Natural killer cell (primary cell): Measurements from ENCODE around the gene NDUFA3. TPM values are rescaled to one million over a fixed set of nuclear protein-coding genes. Genes with fewer than 3 reads are reported as not detected.
"Not testable (repeated sequence)": the region's sequence is repeated elsewhere in the genome, so short reads cannot be mapped to it uniquely, and the experiment has no call there.

Experiments
- ATAC-seq, 3 donors: fragments of 150-1000 bp in 2 of 3; fragments of 200-7000 bp in 1 of 3; cut with Tn5 transposase; 1 replicate in 1 of 3; 2 replicates in 2 of 3; pipeline ENCODE4 v1.10.0; 2021; ENCODE audit warnings: mild to moderate bottlenecking in 2 of 3, moderate library complexity in 2 of 3
- DNase-seq, 2 donors: peaks; one replicate each; pipeline versions ENCODE4 v3.0.0 to v3.0.0-alpha.2; 2013 to 2021; ENCODE audit warnings: mixed read lengths in 1 of 2
- H3K27ac ChIP-seq: one replicate; pipeline ENCODE4 v1.5.1; 2013; ENCODE audit warnings: mild to moderate bottlenecking, low read length
- H3K27me3 ChIP-seq: one replicate; pipeline ENCODE4 v1.6.1; 2013; ENCODE audit warnings: low read length; ENCODE audit not compliant: control insufficient read depth, insufficient read depth
- H3K36me3 ChIP-seq: one replicate; pipeline ENCODE4 v1.6.1; 2013; ENCODE audit warnings: low read length; ENCODE audit not compliant: control insufficient read depth, insufficient read depth
- H3K4me1 ChIP-seq: one replicate; pipeline ENCODE4 v1.6.1; 2013; ENCODE audit warnings: low read length; ENCODE audit not compliant: control insufficient read depth, insufficient read depth
- H3K4me3 ChIP-seq: one replicate; pipeline ENCODE4 v1.5.1; 2013; ENCODE audit warnings: low read length
- H3K9me3 ChIP-seq: one replicate; pipeline ENCODE4 v1.6.1; 2013; ENCODE audit warnings: low read length; ENCODE audit not compliant: control insufficient read depth, insufficient read depth
- H3K27ac Mint-ChIP-seq, 2 donors: one replicate each; pipeline ENCODE4 v1.8.0; 2022; ENCODE audit warnings: mild to moderate bottlenecking in 2 of 2, mixed read lengths in 2 of 2, moderate library complexity in 1 of 2
- H3K27me3 Mint-ChIP-seq, 2 donors: one replicate each; pipeline ENCODE4 v1.8.0; 2022; ENCODE audit warnings: low read depth in 2 of 2, mixed read lengths in 2 of 2
- H3K36me3 Mint-ChIP-seq: one replicate; pipeline ENCODE4 v1.8.0; 2022; ENCODE audit warnings: mixed read lengths
- H3K4me1 Mint-ChIP-seq, 2 donors: one replicate each; pipeline ENCODE4 v1.8.0; 2022; ENCODE audit warnings: mixed read lengths in 2 of 2
- H3K4me3 Mint-ChIP-seq: one replicate; pipeline ENCODE4 v1.8.0; 2022; ENCODE audit warnings: mild to moderate bottlenecking, moderate library complexity, mixed read lengths
- H3K9me3 Mint-ChIP-seq, 2 donors: one replicate each; pipeline ENCODE4 v1.8.0; 2022; ENCODE audit warnings: mixed read lengths in 2 of 2
- CTCF ChIP-seq: fragments of 200-600 bp; IDR thresholded peaks from one replicate; pipeline ENCODE4 v1.8.0; 2022; ENCODE audit warnings: antibody characterized with exemption
- WGBS: methylation state at CpG from one replicate; pipeline ENCODE4 v1.1.7; 2013; ENCODE audit warnings: missing lambda C conversion rate; ENCODE audit not compliant: insufficient coverage; 5-methylcytosine and 5-hydroxymethylcytosine counted together
- intact Hi-C: fragments of 100-400 bp; cut with micrococcal nuclease; formaldehyde crosslinking; loops from one replicate; pipeline ENCODE4 v1.14.2; 2022
- total RNA-seq, 4 donors: library from RNA; stranded (reverse); fragments of 120-200 nt in 1 of 4; gene quantifications; one replicate each; pipeline versions ENCODE4 v1.2.3 to v1.2.4, GENCODE V29; 2013 to 2022

The NDUFA3 gene
- total RNA-seq, 3 donors from 2014 or later (not counting 1 experiment from before 2014, with no cell fraction given) = 48.4 to 91.9 (median 71.4) TPM

- H3K27me3 Mint-ChIP-seq = peaks cover 0 to 11% of the 10 kb centered on the region in 2 donors
- no peaks in the 10 kb centered on the region for H3K9me3 Mint-ChIP-seq
- DNase-seq (no peak), ATAC-seq (no peak)
- Histone ChIP-seq H3K4me3 (peak overlapping the region; percentile 26), H3K27ac (no peak overlapping the region), H3K9me3 (no peaks in the 10 kb centered on the region), H3K36me3 (no peaks in the 10 kb centered on the region), H3K27me3 (peaks cover 4% of the 10 kb centered on the region), H3K4me1 (peaks cover 20% of the 10 kb centered on the region)
- peak overlapping the region; percentile 98 for H3K4me3 Mint-ChIP-seq
- peaks cover 17 to 18% of the 10 kb centered on the region in 2 donors for H3K4me1 Mint-ChIP-seq
- WGBS = 78% methylated on average over 22 of the region's 22 CpGs
- TF ChIP-seq CTCF = no peak
- no peaks in the 10 kb centered on the region for H3K36me3 Mint-ChIP-seq
- intact Hi-C loops = no loop called here
- peak overlapping the region in 1 of 2 donors; percentile 92 for H3K27ac Mint-ChIP-seq
Observed at GRCh38 chr19:54095136-54095858, 7.4 kb upstream of the NDUFA3 start.

- Mint-ChIP-seq H3K4me1 (peaks cover 17 to 19% of the 10 kb centered on the region in 2 donors), H3K4me3 (peak overlapping the region; percentile 98), H3K27me3 (peaks cover 0 to 11% of the 10 kb centered on the region in 2 donors), H3K27ac (peak overlapping the region; percentile 92 to 93)
- H3K4me1 ChIP-seq = peaks cover 20% of the 10 kb centered on the region
- H3K9me3 Mint-ChIP-seq, H3K9me3 ChIP-seq, intact Hi-C loops, H3K36me3 Mint-ChIP-seq, H3K36me3 ChIP-seq, H3K27me3 ChIP-seq: not testable (repeated sequence)
- WGBS = under 1% methylated on average over 46 of the region's 46 CpGs
- H3K4me3 ChIP-seq = peak overlapping the region; percentile 26
- peak overlapping the region; percentile 58 for H3K27ac ChIP-seq
- ATAC-seq (peak; percentile 85 to 87 (median 86)), DNase-seq (peak; percentile 57 to 76)
Observed at GRCh38 chr19:54095859-54096616, 6.6 kb upstream of the NDUFA3 start.

- no peaks in the 10 kb centered on the region for H3K36me3 ChIP-seq
- no peak overlapping the region for H3K4me3 ChIP-seq
- peak; percentile 34 to 58 (median 41) for ATAC-seq
- peak overlapping the region; percentile 92 to 93 for H3K27ac Mint-ChIP-seq
- H3K36me3 Mint-ChIP-seq = no peaks in the 10 kb centered on the region
- 13% methylated on average over 14 of the region's 14 CpGs for WGBS
- peak overlapping the region; percentile 58 for H3K27ac ChIP-seq
- peak in 1 of 2 donors; percentile 59 for DNase-seq
- H3K4me1 ChIP-seq = peaks cover 20% of the 10 kb centered on the region
- H3K4me3 Mint-ChIP-seq = peak overlapping the region; percentile 98
- H3K9me3 ChIP-seq = no peaks in the 10 kb centered on the region
- intact Hi-C loops = no loop called here
- peaks cover 17 to 23% of the 10 kb centered on the region in 2 donors for H3K4me1 Mint-ChIP-seq
- no peak for TF ChIP-seq CTCF
- no peaks in the 10 kb centered on the region for H3K9me3 Mint-ChIP-seq
- peaks cover 4% of the 10 kb centered on the region for H3K27me3 ChIP-seq
- H3K27me3 Mint-ChIP-seq = peaks cover 0 to 11% of the 10 kb centered on the region in 2 donors
Observed at GRCh38 chr19:54096617-54097106, 6.0 kb upstream of the NDUFA3 start.
